ENCODE results near the gene PERM1.
"Not testable (repeated sequence)": the region's sequence is repeated elsewhere in the genome, so short reads cannot be mapped to it uniquely, and the experiment has no call there.

The PERM1 gene

DNA sequence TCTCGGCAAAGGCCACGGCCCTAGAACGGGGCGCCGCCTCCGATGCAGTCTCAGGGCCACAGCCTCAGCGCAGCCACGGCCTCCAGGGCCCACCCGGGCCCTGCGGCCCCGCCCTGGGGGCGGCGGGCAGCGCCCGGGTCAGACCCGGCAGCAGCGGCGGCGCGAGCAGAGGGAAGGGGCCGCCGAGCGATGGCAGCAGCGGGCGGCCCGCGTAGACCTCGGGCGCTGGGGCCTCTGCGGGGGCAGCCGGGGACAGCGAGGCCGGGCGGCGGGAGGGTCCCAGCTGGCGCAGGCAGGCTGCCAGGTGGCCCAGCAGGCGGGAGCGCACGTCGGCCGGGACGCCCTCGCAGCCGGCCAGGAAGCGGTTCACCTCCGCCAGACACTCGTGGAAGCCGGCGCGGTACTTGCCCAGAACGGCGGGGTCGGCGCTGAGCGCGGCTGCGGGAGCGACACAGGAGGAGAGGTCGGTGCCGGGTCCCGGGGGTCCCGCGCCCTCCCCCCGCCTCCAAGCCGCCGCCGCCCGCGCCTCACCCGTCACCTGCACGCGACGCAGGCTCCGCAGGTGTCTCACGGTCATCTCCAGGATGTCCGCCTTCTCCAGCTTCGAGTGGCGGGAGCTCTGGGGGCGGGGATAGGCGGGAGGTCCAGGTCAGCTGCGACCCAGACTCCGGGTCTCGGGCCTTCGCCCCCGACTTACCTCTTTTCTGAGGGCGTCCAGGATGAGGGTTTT lies 17.3 kb upstream of the PERM1 start:
- Histone ChIP-seq H3K36me3 (ENCODE audit: insufficient read depth, insufficient read length, low read length) (peaks cover 11% of the 10 kb centered on the region), H3K4me1 (ENCODE audit: insufficient read depth, insufficient read length) (peaks cover 20% of the 10 kb centered on the region), H3K9ac (ENCODE audit: insufficient read length, low read depth) (peak overlapping the region; percentile 88), H3K4me3 (ENCODE audit: insufficient read length, low read depth) (peak overlapping the region; percentile 66), H3K9me3 (ENCODE audit: insufficient read depth, low read length) (no peaks in the 10 kb centered on the region), H3K27me3 (ENCODE audit: insufficient read depth, insufficient read length) (no peaks in the 10 kb centered on the region)
- no peak for TF ChIP-seq SUZ12 (IDR thresholded peaks at IDR 0.05; ENCODE audit: extremely low read depth, insufficient read depth, insufficient read length)
- TF ChIP-seq YY1 (IDR thresholded peaks at IDR 0.05; ENCODE audit: insufficient read depth, insufficient read length) = no peak
- no peak for TF ChIP-seq ZNF274 (IDR thresholded peaks at IDR 0.05; ENCODE audit: low read depth, low read length)
- DNase-seq (ENCODE audit: low read depth, low spot score) = no peak

DNA sequence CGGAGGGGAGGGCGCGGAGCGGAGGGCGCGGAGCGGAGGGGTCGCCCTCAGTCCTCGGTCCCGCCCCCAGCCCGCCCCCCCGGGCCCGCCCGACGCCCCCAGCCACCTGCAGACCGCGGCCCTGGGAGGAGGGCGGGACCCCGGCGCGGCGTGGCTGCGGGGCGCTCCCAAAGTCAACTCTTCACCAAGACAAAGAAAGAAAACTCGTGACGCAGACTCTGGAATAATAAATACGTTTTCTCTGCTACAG lies 16.8 kb upstream of the PERM1 start:
- H3K9me3 ChIP-seq (ENCODE audit: insufficient read depth, low read length) = no peaks in the 10 kb centered on the region
- no peaks in the 10 kb centered on the region for H3K27me3 ChIP-seq (ENCODE audit: insufficient read depth, insufficient read length)
- no peak for TF ChIP-seq SUZ12 (IDR thresholded peaks at IDR 0.05; ENCODE audit: extremely low read depth, insufficient read depth, insufficient read length)
- no peak for TF ChIP-seq YY1 (IDR thresholded peaks at IDR 0.05; ENCODE audit: insufficient read depth, insufficient read length)
- no peak for TF ChIP-seq ZNF274 (IDR thresholded peaks at IDR 0.05; ENCODE audit: low read depth, low read length)
- H3K36me3 ChIP-seq (ENCODE audit: insufficient read depth, insufficient read length, low read length) = peaks cover 9% of the 10 kb centered on the region
- peaks cover 16% of the 10 kb centered on the region for H3K4me1 ChIP-seq (ENCODE audit: insufficient read depth, insufficient read length)
- no peak for DNase-seq (ENCODE audit: low read depth, low spot score)
- H3K4me3 ChIP-seq (ENCODE audit: insufficient read length, low read depth) = peak overlapping the region; percentile 66
- peak overlapping the region; percentile 88 for H3K9ac ChIP-seq (ENCODE audit: insufficient read length, low read depth)

DNA sequence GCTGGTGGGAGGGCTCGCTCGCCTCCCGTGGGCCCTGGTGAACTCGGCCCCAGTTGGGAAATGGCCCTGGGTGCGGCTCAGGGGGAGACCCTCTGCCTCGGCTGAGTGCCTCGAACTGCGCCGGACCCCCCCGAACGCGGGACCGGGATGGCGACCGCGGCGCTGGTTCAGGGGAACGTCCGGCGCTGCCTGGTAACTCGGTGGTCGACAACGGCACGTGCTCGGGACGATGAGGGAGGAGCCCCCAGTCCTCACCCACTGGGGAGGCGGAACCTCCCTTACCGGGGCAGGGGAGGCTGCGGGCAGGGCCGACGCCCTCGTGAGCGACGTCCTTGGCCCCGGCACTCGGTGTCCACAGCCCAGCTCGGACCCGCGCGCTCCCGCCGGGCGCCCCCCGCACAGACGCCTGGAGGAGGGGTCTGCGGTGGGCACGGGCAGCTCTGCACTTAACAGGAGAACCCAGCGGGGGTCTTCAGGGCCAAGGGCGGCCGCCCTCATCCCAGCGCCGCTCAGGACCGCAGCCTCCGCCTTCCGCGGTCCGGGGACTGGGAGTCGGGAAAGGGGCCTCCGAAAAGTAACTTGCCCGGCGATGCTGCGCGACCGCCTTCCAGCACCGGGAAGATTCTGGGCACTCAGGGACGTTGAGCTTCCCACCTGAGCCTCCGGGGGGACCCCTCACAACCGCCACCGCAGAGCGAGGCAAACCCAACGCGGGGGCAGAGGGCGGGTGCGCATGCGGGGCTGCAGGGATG lies 16.3 kb upstream of the PERM1 start:
- H3K4me1 ChIP-seq (ENCODE audit: insufficient read depth, insufficient read length) = peaks cover 13% of the 10 kb centered on the region
- DNase-seq (ENCODE audit: low read depth, low spot score) = no peak
- no peaks in the 10 kb centered on the region for H3K27me3 ChIP-seq (ENCODE audit: insufficient read depth, insufficient read length)
- no peak for TF ChIP-seq SUZ12 (IDR thresholded peaks at IDR 0.05; ENCODE audit: extremely low read depth, insufficient read depth, insufficient read length)
- TF ChIP-seq YY1 (IDR thresholded peaks at IDR 0.05; ENCODE audit: insufficient read depth, insufficient read length) = no peak
- no peak for TF ChIP-seq ZNF274 (IDR thresholded peaks at IDR 0.05; ENCODE audit: low read depth, low read length)
- H3K36me3 ChIP-seq (ENCODE audit: insufficient read depth, insufficient read length, low read length) = peaks cover 4% of the 10 kb centered on the region
- H3K9me3 ChIP-seq (ENCODE audit: insufficient read depth, low read length) = peaks cover under 1% of the 10 kb centered on the region; the same call in 1 of the 2 replicates
- H3K4me3 ChIP-seq (ENCODE audit: insufficient read length, low read depth) = peak overlapping the region; percentile 39
- H3K9ac ChIP-seq (ENCODE audit: insufficient read length, low read depth) = peak overlapping the region; percentile 70

- peak overlapping the region; percentile 54 for H3K9ac ChIP-seq (ENCODE audit: insufficient read length, low read depth)
- peaks cover 5% of the 10 kb centered on the region; the same call in 1 of the 2 replicates for H3K9me3 ChIP-seq (ENCODE audit: insufficient read depth, low read length)
- peak overlapping the region; percentile 39 for H3K4me3 ChIP-seq (ENCODE audit: insufficient read length, low read depth)
- H3K36me3 ChIP-seq (ENCODE audit: insufficient read depth, insufficient read length, low read length) = peaks cover 4% of the 10 kb centered on the region
- H3K27me3 ChIP-seq (ENCODE audit: insufficient read depth, insufficient read length) = no peaks in the 10 kb centered on the region
- no peak for DNase-seq (ENCODE audit: low read depth, low spot score)
- TF ChIP-seq YY1 (IDR thresholded peaks at IDR 0.05; ENCODE audit: insufficient read depth, insufficient read length) = no peak
- no peak for TF ChIP-seq ZNF274 (IDR thresholded peaks at IDR 0.05; ENCODE audit: low read depth, low read length)
- no peak for TF ChIP-seq SUZ12 (IDR thresholded peaks at IDR 0.05; ENCODE audit: extremely low read depth, insufficient read depth, insufficient read length)
- peaks cover 10% of the 10 kb centered on the region for H3K4me1 ChIP-seq (ENCODE audit: insufficient read depth, insufficient read length)
Measured at GRCh38 chr1:997713-997992, 15.8 kb upstream of the PERM1 start.

DNA sequence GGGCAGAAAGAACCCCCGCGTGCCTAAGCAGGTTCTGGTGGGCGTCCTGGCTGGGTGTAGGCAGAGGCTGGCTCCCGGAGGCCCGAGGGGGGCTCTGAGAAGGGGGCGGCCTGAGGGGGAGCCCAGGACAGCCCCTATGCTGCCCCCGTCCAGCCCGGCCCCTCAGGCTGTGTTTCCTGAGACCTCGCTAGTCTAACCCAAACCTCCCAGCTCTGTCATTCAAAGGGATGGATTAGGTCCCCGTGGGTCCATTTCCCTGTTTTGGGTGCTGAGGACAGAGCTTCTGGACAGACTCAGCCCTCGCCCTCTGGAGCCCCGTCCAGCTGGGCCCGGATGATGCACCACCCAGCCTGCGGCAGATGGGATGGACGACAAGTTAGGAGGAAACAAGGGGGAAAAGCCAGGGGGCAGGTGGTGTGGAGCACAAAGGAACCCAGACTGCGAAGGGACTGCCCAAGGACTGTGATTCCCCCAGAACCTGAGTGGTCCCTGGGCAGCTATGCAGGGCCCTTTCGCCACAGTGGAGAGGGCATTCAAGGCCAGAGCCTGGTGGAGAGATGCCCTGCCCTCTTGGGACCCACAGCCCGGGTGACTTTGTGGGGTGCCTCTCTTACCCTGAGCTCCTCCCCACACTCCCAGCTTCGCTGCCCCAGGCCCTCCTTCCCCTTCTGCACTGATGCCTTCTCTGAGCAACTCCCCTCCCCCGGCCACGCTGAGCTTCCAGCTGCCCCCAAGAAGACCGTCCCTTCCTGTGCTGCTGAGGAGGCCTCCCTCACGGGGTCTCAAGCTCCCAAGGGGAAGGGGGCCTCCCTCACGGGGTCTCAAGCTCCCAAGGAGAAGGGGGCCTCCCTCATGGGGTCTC lies 15.2 kb upstream of the PERM1 start:
- Histone ChIP-seq H3K9me3 (ENCODE audit: insufficient read depth, low read length) (peaks cover 8% of the 10 kb centered on the region; the same call in 1 of the 2 replicates), H3K27me3 (ENCODE audit: insufficient read depth, insufficient read length) (no peaks in the 10 kb centered on the region), H3K36me3 (ENCODE audit: insufficient read depth, insufficient read length, low read length) (peaks cover 4% of the 10 kb centered on the region), H3K9ac (ENCODE audit: insufficient read length, low read depth) (peak overlapping the region; percentile 54), H3K4me1 (ENCODE audit: insufficient read depth, insufficient read length) (peaks cover 10% of the 10 kb centered on the region), H3K4me3 (ENCODE audit: insufficient read length, low read depth) (peak overlapping the region; percentile 39)
- TF ChIP-seq SUZ12 (IDR thresholded peaks at IDR 0.05; ENCODE audit: extremely low read depth, insufficient read depth, insufficient read length) = no peak
- TF ChIP-seq ZNF274 (IDR thresholded peaks at IDR 0.05; ENCODE audit: low read depth, low read length) = no peak
- no peak for TF ChIP-seq YY1 (IDR thresholded peaks at IDR 0.05; ENCODE audit: insufficient read depth, insufficient read length)
- DNase-seq (ENCODE audit: low read depth, low spot score) = no peak

DNA sequence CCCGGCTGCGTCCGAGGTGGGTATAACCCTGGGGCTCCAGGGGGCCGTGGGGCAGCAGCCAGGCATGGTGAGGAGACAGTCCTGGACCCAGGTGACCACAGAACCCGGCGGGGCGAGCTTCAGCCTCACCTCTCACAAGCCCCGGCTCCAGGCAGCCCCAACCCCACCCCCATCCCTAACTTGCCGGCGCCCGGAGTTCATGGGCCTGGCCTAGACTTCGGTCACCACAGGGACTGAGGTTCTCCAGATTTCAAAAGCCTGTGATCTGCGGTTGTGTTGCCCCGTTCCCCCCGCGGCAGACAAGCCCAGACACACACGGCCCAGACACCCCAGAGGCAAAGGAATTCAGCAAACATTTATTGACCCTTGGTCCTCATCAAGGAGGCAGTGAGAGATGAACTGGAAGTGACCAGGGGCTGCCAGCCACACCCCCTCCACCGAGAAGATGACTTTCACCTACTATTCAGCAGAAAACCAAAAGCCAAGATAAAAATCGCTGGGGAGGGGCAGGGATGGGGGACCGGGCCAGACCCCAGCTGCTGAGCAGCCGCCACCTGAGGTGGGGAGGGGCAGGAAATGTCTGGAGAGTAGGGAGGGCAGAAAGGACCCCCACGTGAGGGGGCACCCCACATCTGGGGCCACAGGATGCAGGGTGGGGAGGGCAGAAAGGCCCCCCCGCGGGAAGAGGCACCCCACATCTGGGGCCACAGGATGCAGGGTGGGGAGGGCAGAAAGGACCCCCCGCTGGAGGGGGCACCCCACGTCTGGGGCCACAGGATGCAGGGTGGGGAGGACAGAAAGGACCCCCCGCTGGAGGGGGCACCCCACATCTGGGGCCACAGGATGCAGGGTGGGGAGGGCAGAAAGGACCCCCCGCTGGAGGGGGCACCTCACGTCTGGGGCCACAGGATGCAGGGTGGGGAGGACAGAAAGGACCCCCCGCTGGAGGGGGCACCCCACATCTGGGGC lies 14.1 kb upstream of the PERM1 start:
- Histone ChIP-seq H3K9ac (ENCODE audit: insufficient read length, low read depth) (no peak overlapping the region), H3K36me3 (ENCODE audit: insufficient read depth, insufficient read length, low read length) (peaks cover 4% of the 10 kb centered on the region), H3K9me3 (ENCODE audit: insufficient read depth, low read length) (peaks cover 11% of the 10 kb centered on the region; the same call in 1 of the 2 replicates), H3K27me3 (ENCODE audit: insufficient read depth, insufficient read length) (no peaks in the 10 kb centered on the region), H3K4me1 (ENCODE audit: insufficient read depth, insufficient read length) (peaks cover 10% of the 10 kb centered on the region), H3K4me3 (ENCODE audit: insufficient read length, low read depth) (no peak overlapping the region)
- DNase-seq (ENCODE audit: low read depth, low spot score) = no peak
- TF ChIP-seq YY1 (IDR thresholded peaks at IDR 0.05; ENCODE audit: insufficient read depth, insufficient read length) = no peak
- no peak for TF ChIP-seq SUZ12 (IDR thresholded peaks at IDR 0.05; ENCODE audit: extremely low read depth, insufficient read depth, insufficient read length)
- TF ChIP-seq ZNF274 (IDR thresholded peaks at IDR 0.05; ENCODE audit: low read depth, low read length) = no peak

DNA sequence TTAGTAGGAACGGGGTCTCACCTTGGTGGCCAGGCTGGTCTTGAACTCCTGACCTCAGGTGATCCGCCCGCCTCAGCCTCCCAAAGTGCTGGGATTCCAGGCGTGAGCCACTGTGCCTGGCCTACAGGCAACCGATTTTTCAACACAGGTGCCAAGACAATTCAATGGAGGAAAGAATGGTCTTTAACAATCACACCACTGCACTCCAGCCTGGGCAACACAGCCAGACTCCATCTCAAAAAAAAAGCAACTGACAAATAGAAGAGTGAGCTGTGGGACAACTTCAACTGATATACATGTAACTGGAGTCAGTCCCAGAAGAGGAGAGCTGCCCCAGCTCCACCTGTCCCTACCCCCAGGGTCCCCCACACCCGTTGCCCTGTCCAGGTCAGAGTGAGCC lies 12.7 kb upstream of the PERM1 start:
- DNase-seq (ENCODE audit: low read depth, low spot score); H3K27me3 ChIP-seq (ENCODE audit: insufficient read depth, insufficient read length); H3K4me1 ChIP-seq (ENCODE audit: insufficient read depth, insufficient read length); H3K36me3 ChIP-seq (ENCODE audit: insufficient read depth, insufficient read length, low read length); H3K9ac ChIP-seq (ENCODE audit: insufficient read length, low read depth); H3K4me3 ChIP-seq (ENCODE audit: insufficient read length, low read depth): not testable (repeated sequence)
- H3K9me3 ChIP-seq (ENCODE audit: insufficient read depth, low read length) = peaks cover 11% of the 10 kb centered on the region; the same call in 1 of the 2 replicates
